Measurements from ENCODE around the gene DDX1.

- TF ChIP-seq CTCF (IDR thresholded peaks at IDR 0.05) (no peak), EP300 (IDR thresholded peaks at IDR 0.05) (no peak), POLR2AphosphoS5 (IDR thresholded peaks at IDR 0.05) (peak; percentile 92)
These were observed at the start of gene DDX1 for GRCh38 chr2:15591692-15592463.

Measured in esophagus muscularis mucosa (tissue), 4 donors.